HepG2 (cell line): ENCODE measurements around the gene TSPAN9. TPM values are rescaled to one million over a fixed set of nuclear protein-coding genes. Genes with fewer than 3 reads are reported as not detected.
A peak's percentile ranks its signal among the peaks of the same experiment; 100 is the strongest.

ENCODE experiments used
- GTF2F1 ChIP-seq: fragments of 150-350 bp; IDR thresholded peaks from 2 replicates; pipeline ENCODE4 v1.6.1; 2014; ENCODE audit warnings: low read length
- HINFP ChIP-seq: sonication (generic); formaldehyde crosslinking; IDR thresholded peaks from 2 replicates; pipeline ENCODE4 v1.4.0; 2020; ENCODE audit warnings: low read depth, mild to moderate bottlenecking, missing genetic modification reagents
- KDM2A ChIP-seq: sonication (generic); formaldehyde crosslinking; IDR thresholded peaks from 2 replicates; pipeline ENCODE4 v1.4.0; 2020; ENCODE audit warnings: low read depth, missing genetic modification reagents, borderline replicate concordance
- MEIS1 ChIP-seq: sonication (generic); formaldehyde crosslinking; IDR thresholded peaks from 2 replicates; pipeline ENCODE4 v1.9.0; 2021; ENCODE audit warnings: mild to moderate bottlenecking, missing genetic modification reagents, moderate library complexity, borderline replicate concordance
- MIXL1 ChIP-seq: IDR thresholded peaks from 2 replicates; pipeline ENCODE4 v1.6.1; 2016
- NFE2L2 ChIP-seq: fragments of 150-350 bp; IDR thresholded peaks from 2 replicates; pipeline ENCODE4 v1.6.1; 2014; ENCODE audit warnings: low read length
- PBX2 ChIP-seq: IDR thresholded peaks from 2 replicates; pipeline ENCODE4 v1.6.1; 2016; ENCODE audit warnings: control low read depth
- SIX1 ChIP-seq: sonication (generic); formaldehyde crosslinking; IDR thresholded peaks from 2 replicates; pipeline ENCODE4 v1.4.0; 2020; ENCODE audit warnings: missing genetic modification reagents, borderline replicate concordance
- SKIL ChIP-seq: sonication (generic); formaldehyde crosslinking; IDR thresholded peaks from 2 replicates; pipeline ENCODE4 v1.8.0; 2022; ENCODE audit warnings: missing genetic modification reagents, mild to moderate bottlenecking, moderate library complexity, borderline replicate concordance
- TEAD3 ChIP-seq: optimal IDR thresholded peaks from 2 replicates; pipeline ENCODE3; 2016; ENCODE audit warnings: borderline replicate concordance
- TMF1 ChIP-seq: sonication (generic); formaldehyde crosslinking; IDR thresholded peaks from 2 replicates; pipeline ENCODE4 v1.8.1; 2022; ENCODE audit warnings: low read depth, missing genetic modification reagents
- ZNF567 ChIP-seq: sonication (generic); formaldehyde crosslinking; IDR thresholded peaks from 2 replicates; pipeline ENCODE4 v1.8.1; 2023; ENCODE audit warnings: mild to moderate bottlenecking, missing genetic modification reagents, borderline replicate concordance
- ZNF704 ChIP-seq: sonication (generic); formaldehyde crosslinking; IDR thresholded peaks from 2 replicates; pipeline ENCODE4 v1.8.1; 2023; ENCODE audit warnings: mild to moderate bottlenecking, inconsistent platforms, moderate library complexity, missing genetic modification reagents, borderline replicate concordance
- ZNF709 ChIP-seq: sonication (generic); formaldehyde crosslinking; IDR thresholded peaks from 2 replicates; pipeline ENCODE4 v1.5.0; 2020; ENCODE audit warnings: mild to moderate bottlenecking, missing genetic modification reagents
- ZNF710 ChIP-seq: sonication (generic); formaldehyde crosslinking; IDR thresholded peaks from 2 replicates; pipeline ENCODE4 v1.5.0; 2020; ENCODE audit warnings: mild to moderate bottlenecking, missing genetic modification reagents, borderline replicate concordance
- ZNF891 ChIP-seq: sonication (generic); formaldehyde crosslinking; IDR thresholded peaks from 2 replicates; pipeline ENCODE4 v1.5.0; 2020; ENCODE audit warnings: mild to moderate bottlenecking, missing genetic modification reagents
- polyA plus RNA-seq, 8 experiments: library from polyadenylated mRNA; depleted of rRNA in 3 of 8; stranded (reverse) in 7 of 8; unstranded in 1 of 8; fragments of >200 nt; fragmentation: Illumina TruSeq in 4 of 8; extraction: Trizol in 4 of 8; gene quantifications; 2 replicates each; pipeline versions ENCODE4 v1.2.1 to v1.2.3, GENCODE V29; 2011 to 2016; ENCODE audit warnings: low read depth in 4 of 8, missing spikeins in 1 of 8, mixed read lengths in 1 of 8; ENCODE audit not compliant: insufficient read depth in 1 of 8
- total RNA-seq, 5 experiments: library from RNA; depleted of rRNA; stranded (reverse); fragments of >200 nt; fragmentation: Illumina TruSeq; extraction: Trizol; gene quantifications; 2 replicates each; pipeline ENCODE4 v1.2.3, GENCODE V29; 2016; ENCODE audit warnings: low read depth in 1 of 5

Gene TSPAN9
- total and polyA plus RNA-seq, 2 of the 13 experiments (the other 11 are each of a cell fraction or from before 2014, with no cell fraction given) = 18.1 to 42.3 TPM

GRCh38 chr12:3085341-3086139, 8.4 kb downstream of the TSPAN9 start (continued):
- TF ChIP-seq HINFP = peak; percentile 61; the same call in 1 of the 2 replicates
- peak; percentile 65; the same call in 1 of the 2 replicates for TF ChIP-seq MIXL1
- TF ChIP-seq NFE2L2 = no peak
- no peak for TF ChIP-seq SKIL
- no peak for TF ChIP-seq GTF2F1
- TF ChIP-seq ZNF709 (CRISPR knock-in tag) = no peak; the same call in 1 of the 2 replicates
- TF ChIP-seq ZNF710 (CRISPR knock-in tag) = no peak
- TF ChIP-seq ZNF567 = no peak
- no peak for TF ChIP-seq PBX2 (CRISPR knock-in tag)
- peak; percentile 31 for TF ChIP-seq TEAD3 (CRISPR knock-in tag)
- no peak; the same call in 1 of the 2 replicates for TF ChIP-seq ZNF891 (CRISPR knock-in tag)
- TF ChIP-seq TMF1 (CRISPR knock-in tag) = no peak
- TF ChIP-seq SIX1 (CRISPR knock-in tag) = no peak
- peak; percentile 59; the same call in 1 of the 2 replicates for TF ChIP-seq ZNF704
- no peak for TF ChIP-seq MEIS1
- no peak; the same call in 1 of the 2 replicates for TF ChIP-seq KDM2A (CRISPR knock-in tag)
